Right ventricle myocardium superior (tissue), 1 donor: ENCODE measurements around the gene P3H1. TPM values are rescaled to one million over a fixed set of nuclear protein-coding genes. Genes with fewer than 3 reads are reported as not detected.

Experiments used
- ATAC-seq: fragments of 200-7000 bp; cut with Tn5 transposase; one replicate; pipeline ENCODE4 v1.9.1; 2020; ENCODE audit warnings: mild to moderate bottlenecking; ENCODE audit not compliant: poor library complexity
- DNase-seq: peaks from one replicate; pipeline ENCODE4 v3.0.0-alpha.2; 2020
- intact Hi-C: fragments of 100-400 bp; cut with DNase I; formaldehyde crosslinking; loops from one replicate; pipeline ENCODE4 v1.11.2; 2022
- total RNA-seq: library from RNA; stranded (reverse); fragmentation: NEBNext Ultra II Directional; extraction: Animal tissue kit (Norgen Biotek cat#: 25700); gene quantifications from one replicate; pipeline ENCODE4 v1.2.1, GENCODE V29; 2021
- donor health status: DM: no; HTN: yes; CAD: no; lungs with severe emphysema.

The P3H1 gene
- total RNA-seq, 1 donor from 2014 or later: 6.7 TPM

DNA sequence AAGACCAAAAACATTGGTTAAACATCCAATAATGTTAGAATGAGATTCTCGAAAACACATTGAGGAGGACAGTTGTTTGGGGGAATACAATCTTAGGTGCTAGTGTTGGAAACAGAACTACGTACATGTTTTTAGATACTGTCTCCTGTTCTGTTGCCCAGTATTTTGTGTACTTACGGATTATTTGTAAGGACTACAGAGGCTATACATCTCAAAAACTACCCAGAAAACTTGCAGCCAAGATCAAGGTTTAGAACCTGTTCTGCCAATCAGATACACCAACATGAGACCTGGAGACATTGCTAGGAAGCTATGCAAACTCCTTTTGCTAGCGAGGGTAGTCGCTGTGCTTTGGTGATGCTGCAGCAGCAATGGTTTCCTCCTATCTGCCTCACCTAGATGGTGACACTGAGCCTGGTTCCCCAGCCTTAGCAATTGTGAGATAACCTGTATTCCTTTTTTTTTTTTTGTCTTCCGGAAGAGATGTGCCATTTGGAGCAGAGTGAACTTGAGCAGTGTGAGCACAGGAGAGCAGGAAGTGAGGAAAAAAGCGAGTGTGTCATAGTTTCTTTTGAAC, 62.9 kb downstream of the P3H1 start:
- ATAC-seq (no peak), DNase-seq (no peak)
- intact Hi-C loops: no loop called here

- DNase-seq (no peak), ATAC-seq (no peak)
- intact Hi-C loops: no loop called here
These were observed 66.8 kb downstream of the P3H1 start for GRCh38 chr1:42700006-42700405.

- intact Hi-C loops: no loop called here
- no peak for ATAC-seq
- no peak for DNase-seq
These were observed 68.6 kb downstream of the P3H1 start for GRCh38 chr1:42698081-42698813.

Other genes starting within 250 kb of the P3H1 start
- 17.6 TPM for gene PPIH, start 108.6 kb downstream of the P3H1 start, total RNA-seq
- gene YBX1, start 84.6 kb downstream of the P3H1 start, total RNA-seq: 800 TPM
- gene CLDN19, start 26.8 kb downstream of the P3H1 start, total RNA-seq: not detected
- 7.6 TPM for gene C1orf50, start 221 bp upstream of the P3H1 start, total RNA-seq
- gene TMEM269, start 18.0 kb upstream of the P3H1 start, total RNA-seq: not detected
- 3.6 TPM for gene ERMAP, start 50.1 kb upstream of the P3H1 start, total RNA-seq
- 9.6 TPM for gene SVBP, start 50.4 kb upstream of the P3H1 start, total RNA-seq
- 8.5 TPM for gene ZNF691, start 79.6 kb upstream of the P3H1 start, total RNA-seq
- 41.2 TPM for gene SLC2A1, start 191.8 kb upstream of the P3H1 start, total RNA-seq